ENCODE data around the gene MRPL41.

- TF ChIP-seq KDM5A (IDR thresholded peaks at IDR 0.05) (no peak), CTCF (IDR thresholded peaks at IDR 0.05) (no peak)
Observed at GRCh38 chr9:137588891-137589290, 37.2 kb downstream of the MRPL41 start.
